Stomach (tissue), 9 donors: ENCODE data around the gene LDB2. TPM values are rescaled to one million over a fixed set of nuclear protein-coding genes. Genes with fewer than 3 reads are reported as not detected.

ENCODE experiments used
- DNase-seq, 2 donors: peaks; one replicate each; pipeline versions ENCODE4 v3.0.0 to v3.0.0-alpha.2; 2013 to 2019
- H3K27ac ChIP-seq, 5 donors: fragments of 200-600 bp in 4 of 5; sonication (generic) in 4 of 5; one replicate each; pipeline ENCODE4 v1.5.1; 2013 to 2019; ENCODE audit warnings: mild to moderate bottlenecking in 1 of 5, moderate library complexity in 1 of 5
- H3K27me3 ChIP-seq, 3 donors: fragments of 200-600 bp; sonication (generic); one replicate each; pipeline ENCODE4 v1.5.1; 2017 to 2019; ENCODE audit warnings: mixed run types in 1 of 3
- H3K36me3 ChIP-seq, 4 donors: fragments of 200-600 bp; sonication (generic); 1 replicate in 3 of 4; 2 replicates in 1 of 4; pipeline ENCODE4 v1.5.1; 2016 to 2019
- H3K4me1 ChIP-seq, 4 donors: fragments of 200-600 bp; sonication (generic); one replicate each; pipeline ENCODE4 v1.5.1; 2016 to 2019
- H3K4me3 ChIP-seq, 4 donors: fragments of 200-600 bp; sonication (generic) in 3 of 4; one replicate each; pipeline ENCODE4 v1.5.1; 2016 to 2019; ENCODE audit warnings: mild to moderate bottlenecking in 1 of 4
- H3K9me3 ChIP-seq, 4 donors: fragments of 200-600 bp; sonication (generic); one replicate each; pipeline ENCODE4 v1.5.1; 2016 to 2019
- CTCF ChIP-seq, 7 experiments: fragments of 450-650 bp in 4 of 7; fragments of 200-600 bp in 3 of 7; sonication (generic) in 3 of 7; IDR thresholded peaks; one replicate each; pipeline ENCODE4 v1.5.1; 2016 to 2019; ENCODE audit warnings: antibody characterized with exemption in 7 of 7, control low read depth in 2 of 7, mild to moderate bottlenecking in 1 of 7
- EP300 ChIP-seq: sonication (generic); formaldehyde crosslinking; IDR thresholded peaks from one replicate; pipeline ENCODE4 v1.6.1; 2017; ENCODE audit warnings: antibody characterized with exemption
- POLR2A ChIP-seq, 4 donors: fragments of 450-650 bp; IDR thresholded peaks; one replicate each; pipeline ENCODE4 v1.6.1; 2016; ENCODE audit warnings: antibody characterized with exemption in 4 of 4, control low read depth in 2 of 4, mild to moderate bottlenecking in 1 of 4, moderate library complexity in 1 of 4
- POLR2AphosphoS5 ChIP-seq, 3 donors: sonication (generic); formaldehyde crosslinking; IDR thresholded peaks; one replicate each; pipeline ENCODE4 v1.6.1; 2016; ENCODE audit warnings: antibody characterized with exemption in 3 of 3
- WGBS, 5 donors: extraction: QIAGEN DNeasy Blood & Tissue Kit in 3 of 5; methylation state at CpG; one replicate each; pipeline versions ENCODE4 v1.1.5 to v1.1.7; 2013 to 2018; 5-methylcytosine and 5-hydroxymethylcytosine counted together
- intact Hi-C: fragments of 100-400 bp; cut with DNase I; formaldehyde crosslinking; loops from one replicate; pipeline ENCODE4 v1.15.1; 2023; ENCODE audit warnings: low total_unique reads
- polyA plus RNA-seq, 3 donors: library from polyadenylated mRNA; stranded (reverse); fragments of 200-250 nt; gene quantifications; one replicate each; pipeline ENCODE4 v1.2.3, GENCODE V29; 2013
- total RNA-seq, 5 donors: library from RNA; depleted of rRNA; stranded (reverse); fragments of >200 nt; gene quantifications; one replicate each; pipeline versions ENCODE4 v1.1.0 to v1.2.3, GENCODE V29; 2014 to 2016
- donor health status: healthy with polysubstance abuse.
- donor health status: Bipolar disorder and iron deficiency.
- donor health status: healthy.

The LDB2 gene
- total and polyA plus RNA-seq, 8 donors: 6.2 to 63.3 (median 12.8) TPM

GRCh38 chr4:16862697-16863096 is 35.7 kb downstream of the LDB2 start:
- peaks cover 0 to 24% (median 13%) of the 10 kb centered on the region in 4 donors for H3K4me1 ChIP-seq
- H3K27ac ChIP-seq: peak overlapping the region in 2 of 5 donors; percentile 5 to 38
- intact Hi-C loops: no loop called here
- DNase-seq: no peak
- no peaks in the 10 kb centered on the region for H3K9me3 ChIP-seq
- H3K27me3 ChIP-seq: no peaks in the 10 kb centered on the region
- H3K36me3 ChIP-seq: no peaks in the 10 kb centered on the region
- TF ChIP-seq POLR2A (IDR thresholded peaks at IDR 0.05) (no peak), POLR2AphosphoS5 (IDR thresholded peaks at IDR 0.05) (no peak), CTCF (IDR thresholded peaks at IDR 0.05) (no peak), EP300 (no peak)
- no peak overlapping the region for H3K4me3 ChIP-seq
- WGBS, 5 donors: 34 to 55% (median 49%) methylated on average over 11 of the region's 11 CpGs

GRCh38 chr4:16860516-16860915 is 37.9 kb downstream of the LDB2 start:
- no peak for TF ChIP-seq POLR2AphosphoS5 (IDR thresholded peaks at IDR 0.05)
- TF ChIP-seq POLR2A (IDR thresholded peaks at IDR 0.05): no peak
- no peak for TF ChIP-seq CTCF (IDR thresholded peaks at IDR 0.05)
- TF ChIP-seq EP300: no peak
- H3K27ac ChIP-seq: no peak overlapping the region
- H3K4me3 ChIP-seq: no peak overlapping the region
- DNase-seq: peak in 1 of 2 donors; percentile 66
- H3K9me3 ChIP-seq: no peaks in the 10 kb centered on the region
- no peaks in the 10 kb centered on the region for H3K36me3 ChIP-seq
- WGBS, 5 donors: 0 to 98% (median 51%) methylated on average over 1 of the region's 1 CpG
- peaks cover 0 to 14% (median 7%) of the 10 kb centered on the region in 4 donors for H3K4me1 ChIP-seq
- no peaks in the 10 kb centered on the region for H3K27me3 ChIP-seq
- intact Hi-C loops: no loop called here

GRCh38 chr4:16859031-16859430 is 39.4 kb downstream of the LDB2 start:
- intact Hi-C loops: no loop called here
- WGBS, 5 donors: 57 to 73% (median 65%) methylated on average over 4 of the region's 4 CpGs
- Histone ChIP-seq H3K27ac (peak overlapping the region in 2 of 5 donors; percentile 19 to 48), H3K27me3 (no peaks in the 10 kb centered on the region), H3K9me3 (no peaks in the 10 kb centered on the region), H3K36me3 (no peaks in the 10 kb centered on the region), H3K4me1 (peaks cover 0 to 8% (median 4%) of the 10 kb centered on the region in 4 donors), H3K4me3 (no peak overlapping the region)
- no peak for DNase-seq
- TF ChIP-seq POLR2A (IDR thresholded peaks at IDR 0.05) (no peak), POLR2AphosphoS5 (IDR thresholded peaks at IDR 0.05) (no peak), EP300 (no peak), CTCF (IDR thresholded peaks at IDR 0.05) (no peak)

GRCh38 chr4:16858275-16858752 is 40.1 kb downstream of the LDB2 start:
- Histone ChIP-seq H3K4me3 (no peak overlapping the region), H3K36me3 (no peaks in the 10 kb centered on the region), H3K27me3 (no peaks in the 10 kb centered on the region), H3K9me3 (no peaks in the 10 kb centered on the region), H3K4me1 (peaks cover 0 to 8% (median 3%) of the 10 kb centered on the region in 4 donors), H3K27ac (peak overlapping the region in 2 of 5 donors; percentile 14 to 48)
- intact Hi-C loops: no loop called here
- peak in 1 of 2 donors; percentile 50 for DNase-seq
- no peak for TF ChIP-seq POLR2AphosphoS5 (IDR thresholded peaks at IDR 0.05)
- no peak for TF ChIP-seq CTCF (IDR thresholded peaks at IDR 0.05)
- no peak for TF ChIP-seq POLR2A (IDR thresholded peaks at IDR 0.05)
- TF ChIP-seq EP300: no peak
- WGBS, 5 donors: 21 to 40% (median 34%) methylated on average over 9 of the region's 9 CpGs
